Liver (tissue), 3 donors: ENCODE data around the gene CPSF6.
A peak's percentile ranks its signal among the peaks of the same experiment; 100 is the strongest.

Source experiments
- CTCF ChIP-seq: fragments of 150-350 bp; IDR thresholded peaks from 2 replicates; pipeline ENCODE4 v1.5.1; 2017; ENCODE audit warnings: improper control_type of control experiment, low read depth, low read length; ENCODE audit not compliant: missing input control
- FOXA1 ChIP-seq: IDR thresholded peaks from 2 replicates; pipeline ENCODE4 v1.6.1; 2016; ENCODE audit warnings: antibody characterized with exemption
- FOXA2 ChIP-seq: IDR thresholded peaks from 2 replicates; pipeline ENCODE4 v1.6.1; 2016; ENCODE audit warnings: antibody characterized with exemption
- RAD21 ChIP-seq, 2 donors: IDR thresholded peaks; 2 replicates each; pipeline ENCODE4 v1.6.1; 2016; ENCODE audit warnings: antibody characterized with exemption in 2 of 2, mild to moderate bottlenecking in 2 of 2
- TF ChIP-seq, protein P1 (sequence below): IDR thresholded peaks from 2 replicates; pipeline ENCODE4 v1.6.1; 2016; ENCODE audit warnings: antibody characterized with exemption
- donor health status: healthy.
- donor health status: healthy.

- TF ChIP-seq FOXA2 (no peak), CTCF (peak; percentile 59), RAD21 (IDR thresholded peaks at IDR 0.05) (peak; percentile 85 to 86), FOXA1 (no peak)
- TF ChIP-seq, protein P1, sequence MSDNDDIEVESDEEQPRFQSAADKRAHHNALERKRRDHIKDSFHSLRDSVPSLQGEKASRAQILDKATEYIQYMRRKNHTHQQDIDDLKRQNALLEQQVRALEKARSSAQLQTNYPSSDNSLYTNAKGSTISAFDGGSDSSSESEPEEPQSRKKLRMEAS = no peak
Observed at GRCh38 chr12:69254046-69254445, 14.7 kb downstream of the CPSF6 start.
